HK-2 (cell line): ENCODE data around the gene PIP4P1.
"Not testable (repeated sequence)": the region's sequence is repeated elsewhere in the genome, so short reads cannot be mapped to it uniquely, and the experiment has no call there.

Experiments used
- DNase-seq: peaks from one replicate; pipeline ENCODE4 v3.0.0-alpha.2; 2018; ENCODE audit not compliant: unreplicated experiment

Gene PIP4P1

DNA sequence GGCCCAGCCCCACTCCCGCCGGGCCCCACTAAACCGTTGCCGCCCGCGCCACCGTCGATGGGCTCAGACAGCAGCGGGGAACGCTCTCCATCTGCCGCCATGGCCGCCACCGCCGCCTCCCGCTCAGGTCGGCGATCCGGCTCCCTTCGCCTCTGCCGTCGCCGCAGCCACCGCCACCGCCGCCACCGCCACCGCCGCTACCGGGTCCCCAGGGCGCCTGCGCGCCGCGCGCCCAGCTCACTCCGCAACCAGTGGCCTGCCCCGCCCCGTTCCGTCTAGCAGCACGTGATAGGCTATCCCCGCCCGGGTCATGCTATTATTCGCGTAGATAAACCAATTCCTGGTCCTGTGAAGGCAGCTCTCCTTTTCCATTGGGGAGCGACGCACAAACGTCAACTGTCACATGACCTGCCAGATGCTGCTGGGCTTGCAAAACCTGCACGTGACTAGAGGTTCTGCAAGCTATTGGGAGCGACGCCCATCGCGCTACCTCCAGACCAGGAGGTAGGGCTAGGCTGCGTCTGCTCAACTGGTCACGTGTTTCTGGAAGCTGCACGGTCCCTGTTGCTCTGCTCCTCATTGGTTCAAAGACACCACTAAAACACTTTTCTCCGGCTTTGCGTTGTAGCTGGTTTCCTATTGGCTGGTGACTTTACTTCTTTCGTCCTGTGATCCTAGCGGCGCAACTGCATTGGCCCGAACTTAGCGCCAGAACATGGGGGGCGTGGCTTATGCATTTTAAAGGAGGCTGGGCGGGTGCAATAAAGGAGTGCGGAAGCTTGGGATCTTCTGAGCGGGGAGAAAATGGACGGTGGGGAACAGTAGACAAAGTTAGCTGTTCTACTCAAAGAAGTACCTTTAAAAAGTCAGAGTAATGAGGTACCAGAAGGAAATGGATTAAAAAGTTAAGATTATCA is at the start of gene PIP4P1:
PIP4P1 (minus strand) TSS at position 210 of the 917 bp plus-strand sequence; CDS start at position 101, 109 bp downstream.
- DNase-seq, result peak; percentile 98

DNA sequence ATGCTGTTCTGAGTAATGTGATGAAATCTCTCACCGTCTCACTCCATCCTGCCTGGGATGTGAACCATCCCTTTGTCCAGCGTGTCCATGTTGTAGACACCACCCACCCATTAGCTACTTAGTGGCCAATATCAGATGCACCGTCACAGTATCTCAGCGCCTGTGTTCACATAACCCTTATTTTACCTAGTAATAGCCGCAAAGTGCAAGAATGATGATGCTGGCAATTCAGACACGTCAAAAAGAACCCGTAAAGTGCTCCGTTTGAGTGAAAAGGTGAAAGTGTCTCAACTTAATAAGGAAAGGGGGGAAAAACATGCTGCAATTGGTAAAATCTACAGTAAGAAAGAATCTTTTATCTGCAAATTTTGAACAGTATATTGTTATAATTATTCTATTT is 47.1 kb upstream of the PIP4P1 start:
- no peak for DNase-seq

- not testable (repeated sequence) for DNase-seq
Measured at GRCh38 chr14:20507537-20507936, 46.3 kb upstream of the PIP4P1 start.

GRCh38 chr14:20506752-20507151 is 45.5 kb upstream of the PIP4P1 start:
- DNase-seq, result not testable (repeated sequence)

- DNase-seq, result not testable (repeated sequence)
Measured at GRCh38 chr14:20506276-20506675, 45.0 kb upstream of the PIP4P1 start.

DNA sequence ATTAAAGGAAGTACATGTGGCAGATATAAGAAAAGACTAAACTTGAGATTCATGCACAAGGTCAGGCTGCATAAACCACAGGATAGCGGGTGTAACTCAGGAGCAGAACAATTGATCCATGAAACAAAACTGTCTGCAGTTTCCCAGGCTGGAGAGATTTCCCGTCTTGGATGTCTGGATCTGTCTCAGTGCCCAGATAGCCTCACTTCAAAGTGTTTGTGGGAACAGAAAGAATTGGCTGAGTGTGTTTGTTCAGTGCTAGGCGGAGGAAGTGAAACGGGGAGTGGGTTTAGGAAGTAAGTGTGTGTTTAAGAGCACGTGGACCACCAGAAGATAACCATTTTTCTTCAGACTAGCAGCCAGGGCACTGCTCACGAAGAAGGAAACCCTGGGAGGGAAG is 42.7 kb upstream of the PIP4P1 start:
- no peak for DNase-seq

- no peak for DNase-seq
Measured at GRCh38 chr14:20501346-20501745, 40.1 kb upstream of the PIP4P1 start.

DNA sequence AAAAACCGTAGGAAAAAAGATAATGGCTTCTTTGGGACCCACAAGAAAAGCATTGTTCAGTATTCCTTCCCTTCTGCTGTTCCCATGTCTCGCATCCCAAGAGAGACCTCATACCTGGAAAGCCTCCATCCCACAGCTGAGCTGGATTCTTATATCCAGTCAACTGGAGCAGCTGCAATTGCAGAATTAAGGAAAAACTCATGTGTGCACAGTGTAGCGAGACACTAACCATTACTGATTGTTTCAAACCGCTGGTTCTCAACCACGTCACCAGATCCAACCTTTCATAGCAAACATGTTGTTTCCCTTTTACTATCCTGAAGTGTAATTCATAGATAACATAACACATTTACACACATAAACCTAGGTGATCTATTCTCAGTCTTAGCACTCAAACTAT is 38.6 kb upstream of the PIP4P1 start:
- DNase-seq, result no peak

GRCh38 chr14:20499108-20499507 is 37.9 kb upstream of the PIP4P1 start:
- DNase-seq, result no peak

DNA sequence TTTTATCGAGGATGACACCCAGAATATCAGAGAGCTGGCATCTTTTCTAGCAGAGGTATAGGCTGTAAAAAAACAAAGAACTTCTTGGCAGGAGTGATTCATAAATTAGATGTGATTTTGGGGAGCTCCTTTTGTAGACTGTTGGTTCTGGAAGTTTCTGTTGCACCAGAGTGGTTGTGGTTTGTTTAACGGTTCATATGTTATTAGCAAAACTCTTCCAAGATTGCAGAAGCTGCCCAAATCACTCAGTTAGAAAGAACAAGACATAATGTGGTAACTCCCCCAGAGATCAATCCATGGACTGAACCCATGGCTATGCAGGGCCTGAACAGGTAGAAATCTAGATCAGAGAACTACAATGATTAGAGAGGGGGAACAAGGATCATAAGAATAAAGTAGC is 37.4 kb upstream of the PIP4P1 start:
- no peak for DNase-seq

DNA sequence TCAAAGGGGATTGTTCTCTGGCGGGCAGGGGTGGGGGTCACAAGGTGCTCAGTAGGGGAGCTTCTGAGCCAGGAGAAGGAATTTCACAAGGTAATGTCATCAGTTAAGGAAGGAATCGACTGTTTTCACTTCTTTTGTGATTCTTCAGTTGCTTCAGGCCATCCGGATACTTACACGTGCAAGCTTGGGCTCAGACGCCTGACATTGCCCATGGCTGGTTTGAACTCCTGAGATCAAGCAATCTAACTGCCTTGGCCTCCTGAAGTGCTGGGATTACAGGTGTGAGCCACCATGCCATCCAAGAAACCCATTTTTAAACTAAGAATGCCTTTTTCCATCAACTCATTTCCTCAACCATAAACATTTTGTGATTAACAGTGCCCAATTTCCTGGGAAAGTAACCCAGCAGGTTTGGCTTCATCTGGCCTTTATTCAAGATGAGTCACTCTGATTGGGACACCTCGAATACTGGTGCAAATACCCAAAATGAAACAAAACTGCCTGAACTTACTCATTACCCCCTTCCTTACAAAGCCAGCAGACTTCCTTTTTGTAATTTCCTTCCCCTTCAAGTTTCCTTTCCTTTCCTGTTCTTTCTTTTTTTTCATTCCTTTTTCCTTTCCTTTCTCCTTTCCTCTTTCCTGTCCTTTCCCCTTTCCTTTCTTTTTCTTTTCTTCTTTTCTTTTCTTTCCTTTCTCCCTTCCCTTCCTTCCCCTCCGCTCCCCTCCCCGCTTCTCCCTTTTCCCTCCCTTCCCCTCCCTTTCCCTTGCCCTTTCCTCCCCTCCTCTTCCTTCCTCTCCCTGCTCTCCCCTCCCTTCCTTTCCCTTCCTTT is 33.9 kb upstream of the PIP4P1 start:
- DNase-seq, result no peak

- no peak for DNase-seq
Measured at GRCh38 chr14:20493634-20494033, 32.4 kb upstream of the PIP4P1 start.

DNA sequence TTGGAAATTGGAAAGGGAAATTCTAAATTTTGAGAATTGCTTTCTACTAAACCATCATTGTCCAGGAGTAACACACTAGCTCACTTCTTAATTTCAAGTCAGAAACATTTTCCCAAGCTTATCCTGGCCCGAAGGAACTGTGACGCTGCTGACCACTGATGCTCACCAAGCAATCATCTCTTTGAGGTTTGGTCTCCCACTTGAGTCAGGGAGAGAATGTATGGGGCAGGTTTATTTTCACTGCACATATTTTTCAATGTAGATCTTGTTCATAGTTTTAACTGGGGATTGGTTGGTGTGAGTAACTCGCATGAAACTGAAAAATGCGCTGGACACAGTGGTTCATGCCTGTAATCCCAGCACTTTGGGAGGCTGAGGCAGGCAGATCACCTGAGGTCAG is 31.3 kb upstream of the PIP4P1 start:
- no peak for DNase-seq

DNA sequence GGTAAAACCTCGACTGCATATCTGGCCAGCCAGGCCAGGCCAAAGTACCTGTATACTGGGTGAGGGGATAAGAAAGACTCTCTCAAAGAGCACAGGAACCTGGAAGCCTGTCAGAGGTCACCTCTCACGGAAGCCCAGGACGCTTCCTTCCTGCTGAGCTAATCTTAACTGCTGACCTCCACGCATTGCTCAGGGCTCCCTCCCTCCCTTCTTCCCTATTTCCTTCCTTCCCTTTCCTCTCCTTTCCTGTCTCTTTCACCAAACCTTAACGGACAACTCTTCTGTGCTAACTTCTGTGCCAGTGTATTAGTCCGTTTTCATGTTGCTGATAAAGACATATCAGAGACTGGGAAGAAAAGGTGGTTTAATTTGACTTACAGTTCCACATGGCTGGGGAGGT is 29.3 kb upstream of the PIP4P1 start:
- no peak for DNase-seq

DNA sequence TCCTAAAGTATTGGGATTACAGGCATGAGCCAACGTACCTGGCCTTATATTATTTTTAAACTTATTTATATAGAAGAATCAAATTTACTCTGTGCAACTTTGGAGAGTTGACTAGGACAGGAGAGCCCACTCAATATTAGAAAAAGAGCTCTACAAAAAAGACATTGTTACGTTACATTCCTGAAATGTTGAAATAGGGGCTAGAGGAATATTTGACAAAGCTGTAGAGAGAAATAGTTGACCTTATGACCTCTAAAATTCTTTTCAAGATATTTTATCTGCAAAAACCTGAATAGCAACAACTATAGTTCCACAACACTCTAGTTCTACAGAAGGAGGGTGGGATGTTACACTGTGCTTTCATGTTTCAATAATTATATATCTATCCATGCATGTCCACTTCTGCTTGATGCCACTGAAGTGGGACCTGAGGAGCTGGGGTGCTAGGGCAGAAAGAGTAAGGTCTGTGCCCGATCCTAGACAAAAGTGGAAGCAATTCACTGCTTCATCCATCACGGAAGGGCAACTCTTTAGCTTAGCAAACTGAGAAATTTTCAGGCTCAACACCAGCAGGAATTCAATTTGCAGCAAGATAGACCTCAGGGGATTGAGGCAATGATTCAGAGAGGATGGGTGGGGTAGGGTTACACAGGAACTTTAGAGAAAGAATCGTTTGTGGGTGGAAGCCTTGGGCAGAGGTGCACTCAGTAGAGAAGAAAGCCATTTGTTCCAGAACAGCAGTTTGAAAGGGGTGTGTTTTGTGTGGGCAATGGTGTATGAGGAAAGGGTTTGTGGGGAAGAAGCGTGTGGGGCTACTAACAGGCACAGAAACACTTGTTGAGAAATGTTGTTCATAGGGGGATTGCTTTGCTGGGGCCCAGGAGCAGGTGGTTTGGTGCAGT is 28.1 kb upstream of the PIP4P1 start:
- DNase-seq, result no peak

GRCh38 chr14:20487396-20487725 is 26.1 kb upstream of the PIP4P1 start:
- no peak for DNase-seq

- DNase-seq, result no peak
Measured at GRCh38 chr14:20486684-20487395, 25.6 kb upstream of the PIP4P1 start.

DNA sequence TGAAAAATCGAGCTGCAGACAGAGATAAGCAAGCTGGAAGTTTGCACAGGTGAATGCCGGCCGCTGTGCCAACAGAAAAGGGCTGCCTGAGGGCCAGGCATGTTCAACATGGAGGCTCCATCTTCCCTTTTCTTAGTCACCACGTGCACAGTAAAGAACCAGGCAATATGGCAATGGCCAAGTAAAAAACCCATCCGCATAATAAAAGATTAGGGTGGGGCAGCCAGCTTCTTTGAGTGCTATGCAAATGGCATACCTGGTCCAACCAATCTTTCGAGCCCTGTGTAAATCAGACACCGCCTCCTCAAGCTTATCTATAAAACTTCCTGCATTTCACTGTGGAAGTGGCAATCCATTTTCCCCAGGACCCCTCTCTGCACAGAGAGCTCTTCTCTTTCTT is 24.7 kb upstream of the PIP4P1 start:
- no peak for DNase-seq

- DNase-seq, result no peak
Measured at GRCh38 chr14:20482382-20482781, 21.1 kb upstream of the PIP4P1 start.

GRCh38 chr14:20478894-20479293 is 17.7 kb upstream of the PIP4P1 start:
- DNase-seq, result no peak

DNA sequence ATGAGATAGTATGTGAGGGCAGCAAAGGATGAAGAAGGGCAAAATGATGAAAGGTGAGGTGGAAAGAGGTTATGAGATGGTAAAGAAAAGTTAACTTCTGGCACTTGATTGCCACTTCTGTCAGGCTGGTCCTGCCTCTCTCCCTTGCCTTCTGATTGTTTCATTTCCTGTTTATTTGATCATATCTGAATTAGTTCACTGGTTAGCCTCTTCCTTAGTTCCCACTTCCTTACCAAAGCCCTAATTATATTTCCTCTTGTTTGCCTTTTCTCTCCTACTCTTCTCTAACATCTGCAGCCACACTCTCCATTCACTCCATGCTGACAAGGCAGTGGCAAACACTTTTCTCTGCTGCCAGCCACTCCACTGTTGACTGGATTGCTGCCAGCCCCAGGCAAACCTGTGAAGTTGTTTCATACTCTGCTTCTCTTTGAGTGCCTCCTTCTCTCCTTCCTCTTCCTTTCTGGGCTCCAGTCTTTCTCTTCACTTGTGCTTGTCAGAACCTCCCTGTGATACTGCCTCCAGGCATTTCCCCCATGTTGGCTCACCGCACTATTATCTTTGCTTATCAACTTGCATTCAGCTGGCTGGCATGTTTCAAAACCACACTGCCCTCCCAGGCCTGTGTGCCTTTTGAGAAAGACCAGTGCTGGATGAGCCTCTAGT is 16.1 kb upstream of the PIP4P1 start:
- DNase-seq, result no peak
